NCI-H82 treated with DMSO at 0.1 percent for 48 hours (cell line): ENCODE data around the gene FAM187B.
"Not testable (repeated sequence)": the region's sequence is repeated elsewhere in the genome, so short reads cannot be mapped to it uniquely, and the experiment has no call there.

ENCODE experiments used
- DNase-seq: peaks from one replicate; lab custom pipeline; 2025; ENCODE audit not compliant: unreplicated experiment; lab: John Stamatoyannopoulos, UW

Gene FAM187B

GRCh38 chr19:35236638-35237400, 8.3 kb upstream of the FAM187B start:
- peak; percentile 22 for DNase-seq

GRCh38 chr19:35232912-35233311, 4.4 kb upstream of the FAM187B start:
- DNase-seq = no peak

GRCh38 chr19:35231956-35232645, 3.6 kb upstream of the FAM187B start:
- no peak for DNase-seq

GRCh38 chr19:35229601-35230000, 1.1 kb upstream of the FAM187B start:
- no peak for DNase-seq

GRCh38 chr19:35226748-35227147, 1.8 kb downstream of the FAM187B start:
- DNase-seq = no peak

GRCh38 chr19:35225951-35226350, 2.6 kb downstream of the FAM187B start:
- DNase-seq = no peak

- no peak for DNase-seq
Measured at GRCh38 chr19:35224681-35225571, 3.6 kb downstream of the FAM187B start.

- DNase-seq = no peak
Measured at GRCh38 chr19:35223862-35224505, 4.6 kb downstream of the FAM187B start.

- DNase-seq = no peak
Measured at GRCh38 chr19:35223084-35223790, 5.3 kb downstream of the FAM187B start.

GRCh38 chr19:35222373-35223015, 6.0 kb downstream of the FAM187B start:
- DNase-seq = no peak

GRCh38 chr19:35220973-35221590, 7.5 kb downstream of the FAM187B start:
- not testable (repeated sequence) for DNase-seq

- DNase-seq = no peak
Measured at GRCh38 chr19:35220315-35220921, 8.1 kb downstream of the FAM187B start.

GRCh38 chr19:35219008-35219407, 9.5 kb downstream of the FAM187B start:
- DNase-seq = no peak

- DNase-seq = no peak
Measured at GRCh38 chr19:35217649-35217990, 10.9 kb downstream of the FAM187B start.

GRCh38 chr19:35216833-35217648, 11.5 kb downstream of the FAM187B start:
- no peak for DNase-seq

- no peak for DNase-seq
Measured at GRCh38 chr19:35216016-35216832, 12.3 kb downstream of the FAM187B start.

- no peak for DNase-seq
Measured at GRCh38 chr19:35214766-35215422, 13.6 kb downstream of the FAM187B start.
